NB4 (cell line): ENCODE results near the gene ACSM2A.
"Not testable (repeated sequence)": the region's sequence is repeated elsewhere in the genome, so short reads cannot be mapped to it uniquely, and the experiment has no call there.

ENCODE experiments used
- DNase-seq: peaks from one replicate; pipeline ENCODE4 v3.0.0; 2010; ENCODE audit warnings: low read depth
- H3K4me3 ChIP-seq: one replicate; pipeline ENCODE4 v1.5.1; 2011; ENCODE audit warnings: mild to moderate bottlenecking, low read depth, low read length, moderate library complexity
- CTCF ChIP-seq: IDR thresholded peaks from one replicate; pipeline ENCODE4 v1.5.1; 2012; ENCODE audit warnings: low read depth, low read length
- MAX ChIP-seq: IDR thresholded peaks from 2 replicates; pipeline ENCODE4 v1.6.1; 2011; ENCODE audit warnings: low read depth, low read length
- MYC ChIP-seq: IDR thresholded peaks from 2 replicates; pipeline ENCODE4 v1.6.1; 2011; ENCODE audit warnings: low read depth, low read length
- POLR2A ChIP-seq: IDR thresholded peaks from 2 replicates; pipeline ENCODE4 v1.6.1; 2011; ENCODE audit warnings: mild to moderate bottlenecking; ENCODE audit not compliant: insufficient read length; ENCODE audit errors: extremely low read depth

Gene ACSM2A

GRCh38 chr16:20441191-20441590 lies 10.1 kb upstream of the ACSM2A start:
- TF ChIP-seq CTCF (no peak), MYC (no peak), MAX (no peak), POLR2A (no peak)
- DNase-seq: no peak
- H3K4me3 ChIP-seq: no peak overlapping the region

- H3K4me3 ChIP-seq, DNase-seq: not testable (repeated sequence)
Observed at GRCh38 chr16:20441859-20442258, 9.5 kb upstream of the ACSM2A start.

GRCh38 chr16:20446652-20447393 lies 4.5 kb upstream of the ACSM2A start:
- H3K4me3 ChIP-seq, DNase-seq: not testable (repeated sequence)

- not testable (repeated sequence) for H3K4me3 ChIP-seq, DNase-seq
Observed at GRCh38 chr16:20453633-20454032, 2.3 kb downstream of the ACSM2A start.

- DNase-seq, H3K4me3 ChIP-seq: not testable (repeated sequence)
Observed at GRCh38 chr16:20459227-20459626, 7.9 kb downstream of the ACSM2A start.

GRCh38 chr16:20460313-20460712 lies 9.0 kb downstream of the ACSM2A start:
- not testable (repeated sequence) for DNase-seq, H3K4me3 ChIP-seq

GRCh38 chr16:20468954-20469353 lies 17.6 kb downstream of the ACSM2A start:
- not testable (repeated sequence) for H3K4me3 ChIP-seq, DNase-seq

- not testable (repeated sequence) for DNase-seq, H3K4me3 ChIP-seq
Observed at GRCh38 chr16:20469930-20470329, 18.6 kb downstream of the ACSM2A start.

GRCh38 chr16:20470732-20471131 lies 19.4 kb downstream of the ACSM2A start:
- not testable (repeated sequence) for DNase-seq

GRCh38 chr16:20477188-20477744 lies 25.9 kb downstream of the ACSM2A start:
- DNase-seq: not testable (repeated sequence)

More at GRCh38 chr16:20470732-20471131, 19.4 kb downstream of the ACSM2A start:
- H3K4me3 ChIP-seq: not testable (repeated sequence)

GRCh38 chr16:20483989-20484388 lies 32.7 kb downstream of the ACSM2A start:
- H3K4me3 ChIP-seq, DNase-seq: not testable (repeated sequence)

More at GRCh38 chr16:20477188-20477744, 25.9 kb downstream of the ACSM2A start:
- H3K4me3 ChIP-seq: not testable (repeated sequence)

- no peak overlapping the region for H3K4me3 ChIP-seq
- TF ChIP-seq CTCF (no peak), POLR2A (no peak), MAX (no peak), MYC (no peak)
- no peak for DNase-seq
Observed at GRCh38 chr16:20484726-20485125, 33.4 kb downstream of the ACSM2A start.
